ENCODE measurements around the gene TCN1.

- TF ChIP-seq, protein P1, sequence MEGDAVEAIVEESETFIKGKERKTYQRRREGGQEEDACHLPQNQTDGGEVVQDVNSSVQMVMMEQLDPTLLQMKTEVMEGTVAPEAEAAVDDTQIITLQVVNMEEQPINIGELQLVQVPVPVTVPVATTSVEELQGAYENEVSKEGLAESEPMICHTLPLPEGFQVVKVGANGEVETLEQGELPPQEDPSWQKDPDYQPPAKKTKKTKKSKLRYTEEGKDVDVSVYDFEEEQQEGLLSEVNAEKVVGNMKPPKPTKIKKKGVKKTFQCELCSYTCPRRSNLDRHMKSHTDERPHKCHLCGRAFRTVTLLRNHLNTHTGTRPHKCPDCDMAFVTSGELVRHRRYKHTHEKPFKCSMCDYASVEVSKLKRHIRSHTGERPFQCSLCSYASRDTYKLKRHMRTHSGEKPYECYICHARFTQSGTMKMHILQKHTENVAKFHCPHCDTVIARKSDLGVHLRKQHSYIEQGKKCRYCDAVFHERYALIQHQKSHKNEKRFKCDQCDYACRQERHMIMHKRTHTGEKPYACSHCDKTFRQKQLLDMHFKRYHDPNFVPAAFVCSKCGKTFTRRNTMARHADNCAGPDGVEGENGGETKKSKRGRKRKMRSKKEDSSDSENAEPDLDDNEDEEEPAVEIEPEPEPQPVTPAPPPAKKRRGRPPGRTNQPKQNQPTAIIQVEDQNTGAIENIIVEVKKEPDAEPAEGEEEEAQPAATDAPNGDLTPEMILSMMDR (conservative IDR thresholded peaks at IDR 0.05; ENCODE audit: low read depth, low read length) = no peak
- no peak for TF ChIP-seq EZH2 (IDR thresholded peaks at IDR 0.05; ENCODE audit: borderline replicate concordance, low read depth, low read length, poor library complexity, severe bottlenecking)
Measured at GRCh38 chr11:59900366-59901126, 34.3 kb upstream of the TCN1 start.
